Hippocampal formation (tissue), 2 donors: ENCODE results near the gene YPEL1.
"Not testable (repeated sequence)": the region's sequence is repeated elsewhere in the genome, so short reads cannot be mapped to it uniquely, and the experiment has no call there.

Experiments used
- DNase-seq, 2 donors: peaks; one replicate each; lab custom pipeline; 2025; lab: John Stamatoyannopoulos, UW

The YPEL1 gene

DNA sequence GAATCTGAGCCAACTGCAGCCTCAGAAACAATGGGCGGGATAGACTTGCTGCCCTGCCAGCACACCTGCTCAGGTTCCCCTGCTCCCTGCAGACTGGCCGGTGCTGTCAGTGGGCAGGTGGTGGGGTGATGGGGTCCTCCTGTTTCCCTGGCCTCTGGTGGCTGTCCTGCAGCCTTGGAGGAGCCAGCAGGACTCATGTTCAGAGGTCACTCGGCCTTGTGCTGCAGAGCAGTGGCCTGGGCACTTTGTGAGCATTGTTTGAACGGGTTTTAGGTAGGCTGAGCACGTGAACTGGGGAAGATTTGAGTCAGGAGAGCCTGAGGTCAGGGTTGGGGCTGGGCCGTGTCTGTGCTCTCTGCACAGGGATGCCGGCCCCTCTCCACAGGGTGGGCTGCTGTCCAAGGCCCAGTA lies 52.2 kb downstream of the YPEL1 start:
- no peak for DNase-seq

GRCh38 chr22:21682385-21683175 lies 53.0 kb downstream of the YPEL1 start:
- no peak for DNase-seq

GRCh38 chr22:21681566-21682370 lies 53.8 kb downstream of the YPEL1 start:
- no peak for DNase-seq

GRCh38 chr22:21680830-21681565 lies 54.6 kb downstream of the YPEL1 start:
- no peak for DNase-seq

DNA sequence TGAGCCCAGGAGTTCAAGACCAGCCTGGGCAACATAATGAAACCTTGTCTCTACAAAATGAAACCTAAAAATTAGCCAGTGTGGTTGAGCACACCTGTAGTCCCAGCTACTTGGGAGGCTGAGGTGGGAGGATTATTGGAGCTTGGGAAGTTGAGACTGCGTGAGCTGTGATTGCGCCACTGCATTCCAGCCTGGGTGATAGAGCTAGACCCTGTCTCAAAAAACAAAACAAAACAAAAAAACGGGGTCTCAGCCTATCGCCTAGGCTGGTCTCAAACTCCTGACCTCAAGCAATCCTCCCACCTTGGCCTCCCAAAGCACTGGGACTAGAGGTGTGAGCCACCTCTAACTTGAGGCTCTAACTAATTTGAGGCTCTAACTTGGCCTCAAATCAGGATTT lies 56.2 kb downstream of the YPEL1 start:
- DNase-seq = no peak

- not testable (repeated sequence) for DNase-seq
These were observed 56.8 kb downstream of the YPEL1 start for GRCh38 chr22:21678842-21679241.

- no peak for DNase-seq
These were observed 57.8 kb downstream of the YPEL1 start for GRCh38 chr22:21677606-21678443.

DNA sequence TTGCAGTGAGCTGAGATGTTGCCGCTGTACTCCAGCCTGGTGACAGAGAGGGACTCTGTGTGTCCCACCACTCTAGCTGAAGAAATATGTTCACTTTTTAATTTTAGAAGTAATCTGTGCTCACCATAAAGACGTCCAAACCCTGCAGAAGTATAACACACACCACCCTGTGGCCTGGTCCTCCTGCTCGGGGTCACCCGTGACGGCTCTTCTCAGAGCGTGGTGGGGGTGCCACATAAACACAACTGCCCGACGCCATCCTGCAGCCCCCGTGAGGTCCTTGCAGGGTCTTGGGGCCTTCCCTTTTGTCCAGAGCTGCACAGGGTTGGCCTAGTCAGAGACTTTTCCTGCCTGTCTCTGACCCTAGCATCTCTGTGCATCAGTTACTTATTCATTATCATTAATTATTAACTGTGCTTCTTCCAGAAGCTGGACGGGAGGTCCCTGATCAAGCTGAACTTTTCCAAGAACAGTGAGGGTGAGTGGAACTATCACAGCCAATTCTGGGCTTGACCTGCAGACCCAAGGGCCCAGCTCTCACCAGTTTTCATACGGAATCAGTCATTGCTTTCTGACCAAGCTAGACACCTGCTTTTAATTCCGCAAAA lies 60.9 kb downstream of the YPEL1 start:
- no peak for DNase-seq

GRCh38 chr22:21673534-21674321 lies 61.9 kb downstream of the YPEL1 start:
- no peak for DNase-seq

- no peak for DNase-seq
These were observed 63.4 kb downstream of the YPEL1 start for GRCh38 chr22:21672107-21672629.

GRCh38 chr22:21669026-21669425 lies 66.6 kb downstream of the YPEL1 start:
- DNase-seq = no peak

DNA sequence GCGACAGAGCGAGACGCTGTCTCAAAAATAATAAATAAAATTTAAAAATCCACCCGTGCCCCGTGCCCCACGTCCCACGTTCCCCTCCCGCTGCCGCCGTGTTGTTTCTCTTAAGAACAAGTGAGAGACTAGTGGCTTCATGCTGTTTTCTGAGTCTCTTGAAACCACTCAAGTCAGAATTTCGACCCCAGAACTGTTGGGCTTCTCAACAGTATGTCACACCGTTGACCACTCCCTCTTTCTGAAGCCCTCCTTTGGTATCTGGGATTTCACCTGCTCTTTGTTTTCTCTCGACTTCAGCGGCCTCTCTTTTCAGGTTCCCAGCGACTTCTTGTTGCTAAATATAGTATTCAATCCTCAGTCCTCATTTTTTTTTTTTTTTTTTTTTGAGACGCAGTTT lies 68.8 kb downstream of the YPEL1 start:
- no peak for DNase-seq

DNA sequence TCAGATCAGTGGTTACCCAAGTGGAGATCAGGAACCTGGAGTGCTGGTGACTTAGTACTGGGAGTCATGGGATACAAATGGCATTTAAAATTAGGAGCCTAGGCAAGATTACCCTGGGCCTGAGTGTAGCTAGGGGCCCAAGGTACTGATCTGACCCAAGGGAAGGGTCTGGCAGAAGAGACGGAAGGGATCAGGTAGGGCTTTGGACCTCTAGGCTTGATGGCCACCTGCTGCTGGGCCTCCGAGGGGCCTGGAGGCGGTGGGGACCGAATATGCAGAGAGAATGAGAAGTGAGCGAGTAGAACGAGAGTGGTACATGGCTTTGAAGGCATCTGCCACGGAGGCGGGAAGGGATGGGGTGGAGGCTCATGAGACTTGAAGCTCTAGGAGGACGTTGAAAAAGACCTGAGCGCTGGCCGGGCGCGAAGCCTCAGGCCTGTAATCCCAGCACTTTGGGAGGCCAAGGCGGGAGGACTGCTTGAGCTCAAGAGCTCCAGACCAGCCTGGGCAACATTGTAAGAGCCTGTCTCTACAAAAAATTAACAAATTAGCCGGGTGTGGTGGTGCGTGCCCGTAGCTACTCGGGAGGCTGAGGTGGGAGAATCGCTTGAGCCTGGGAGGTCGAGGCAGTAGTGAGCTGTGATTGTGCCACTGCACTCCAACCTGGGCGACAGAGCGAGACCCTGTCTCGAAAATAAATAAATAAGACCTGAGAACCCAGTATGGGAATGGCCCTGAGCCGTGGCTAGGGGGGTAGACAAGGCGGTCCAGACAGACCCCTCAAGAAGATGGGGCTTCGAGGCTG lies 70.3 kb downstream of the YPEL1 start:
- DNase-seq = no peak

GRCh38 chr22:21663738-21664137 lies 71.9 kb downstream of the YPEL1 start:
- DNase-seq = no peak

GRCh38 chr22:21661991-21662390 lies 73.6 kb downstream of the YPEL1 start:
- DNase-seq = no peak

GRCh38 chr22:21660904-21661303 lies 74.7 kb downstream of the YPEL1 start:
- DNase-seq = no peak

- DNase-seq = no peak
These were observed 75.6 kb downstream of the YPEL1 start for GRCh38 chr22:21659864-21660525.

DNA sequence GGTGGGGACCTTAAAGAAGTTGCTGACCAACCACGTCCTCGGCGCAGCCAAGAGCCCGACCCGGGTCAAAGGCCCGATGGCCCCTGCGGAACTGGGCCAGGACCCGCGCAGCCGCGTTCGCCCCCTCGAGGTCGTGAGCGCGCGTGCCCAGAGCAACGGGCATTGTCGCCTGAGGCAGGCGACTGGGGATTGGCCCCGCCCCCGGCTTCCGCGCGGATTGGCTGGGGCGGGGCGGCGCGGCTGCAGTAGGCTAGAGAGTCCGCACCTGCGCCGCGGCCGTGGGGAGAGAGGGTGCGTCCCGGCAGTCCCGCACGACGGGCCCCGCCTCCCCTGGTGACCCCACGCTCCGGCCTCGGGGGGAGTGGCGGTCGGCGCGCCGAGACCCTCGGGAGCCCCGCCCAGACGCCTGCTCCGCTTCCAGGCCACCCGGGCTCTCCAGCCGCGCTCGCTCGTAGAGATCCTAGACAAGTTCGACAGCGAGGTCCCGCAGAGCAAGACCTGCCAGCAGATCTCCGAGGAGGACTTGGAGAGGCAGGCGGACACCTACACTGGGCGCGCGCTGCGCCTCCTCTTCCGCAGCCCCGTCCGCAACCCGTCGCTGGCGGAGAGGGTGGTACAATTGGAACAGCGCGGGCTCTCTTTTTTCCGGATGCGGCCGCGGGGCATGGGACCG lies 78.1 kb downstream of the YPEL1 start:
- DNase-seq = peak in 1 of 2 donors; percentile 27
